Right lung (tissue), 5 donors: Measurements from ENCODE around the gene CA5A. TPM values are rescaled to one million over a fixed set of nuclear protein-coding genes. Genes with fewer than 3 reads are reported as not detected.
"Not testable (repeated sequence)": the region's sequence is repeated elsewhere in the genome, so short reads cannot be mapped to it uniquely, and the experiment has no call there.

Experiments used
- DNase-seq, 2 donors: peaks; one replicate each; pipeline ENCODE4 v3.0.0-alpha.2; 2013
- polyA plus RNA-seq, 5 donors: library from polyadenylated mRNA; unstranded; fragments of 120-200 nt; gene quantifications; one replicate each; pipeline versions ENCODE4 v1.2.1 to v1.2.3, GENCODE V29; 2013; ENCODE audit warnings: inconsistent platforms in 1 of 5, low replicate concordance in 1 of 5; ENCODE audit not compliant: insufficient read length in 5 of 5, insufficient read depth in 1 of 5

CA5A gene
- polyA plus RNA-seq, 5 donors = 0.10 to 0.34 (median 0.13) TPM

- DNase-seq = no peak
These were observed 12.4 kb upstream of the CA5A start for GRCh38 chr16:87948735-87949070.

GRCh38 chr16:87948119-87948545, 11.8 kb upstream of the CA5A start:
- DNase-seq = no peak

GRCh38 chr16:87947356-87948118, 11.2 kb upstream of the CA5A start:
- DNase-seq = no peak

- no peak for DNase-seq
These were observed 10.4 kb upstream of the CA5A start for GRCh38 chr16:87946596-87947347.

- peak; percentile 82 to 85 for DNase-seq
These were observed 9.2 kb upstream of the CA5A start for GRCh38 chr16:87945351-87946042.

GRCh38 chr16:87942680-87943079, 6.4 kb upstream of the CA5A start:
- no peak for DNase-seq

- DNase-seq = no peak
These were observed 3.5 kb upstream of the CA5A start for GRCh38 chr16:87939562-87940423.

GRCh38 chr16:87938412-87938949, 2.2 kb upstream of the CA5A start:
- no peak for DNase-seq

- DNase-seq = not testable (repeated sequence)
These were observed 858 bp upstream of the CA5A start for GRCh38 chr16:87937231-87937542.

GRCh38 chr16:87936016-87936374, 334 bp downstream of the CA5A start:
- DNase-seq = not testable (repeated sequence)

- DNase-seq = not testable (repeated sequence)
These were observed 1.4 kb downstream of the CA5A start for GRCh38 chr16:87934752-87935425.

GRCh38 chr16:87933140-87933495, 3.2 kb downstream of the CA5A start:
- no peak for DNase-seq

GRCh38 chr16:87932475-87933139, 3.7 kb downstream of the CA5A start:
- DNase-seq = not testable (repeated sequence)

GRCh38 chr16:87931504-87931903, 4.8 kb downstream of the CA5A start:
- no peak for DNase-seq

- no peak for DNase-seq
These were observed 5.9 kb downstream of the CA5A start for GRCh38 chr16:87930456-87930855.

- no peak for DNase-seq
These were observed 6.3 kb downstream of the CA5A start for GRCh38 chr16:87929986-87930385.

GRCh38 chr16:87927195-87927562, 9.2 kb downstream of the CA5A start:
- no peak for DNase-seq

GRCh38 chr16:87926246-87927194, 9.8 kb downstream of the CA5A start:
- DNase-seq = no peak
